ENCODE results near the gene PPRC1.

GRCh38 chr10:102154466-102155116 lies 21.8 kb downstream of the PPRC1 start:
- TF ChIP-seq TCF7L2 (IDR thresholded peaks at IDR 0.05; ENCODE audit: low read depth, low read length) (no peak), CTCF (IDR thresholded peaks at IDR 0.05) (no peak)
